Fibroblast of lung (primary cell): ENCODE results near the gene RCAN3. TPM values are rescaled to one million over a fixed set of nuclear protein-coding genes. Genes with fewer than 3 reads are reported as not detected.

Experiments used
- DNase-seq, 2 donors: peaks; one replicate each; pipeline versions ENCODE4 v3.0.0 to v3.0.0-alpha.2; 2010; ENCODE audit warnings: low read depth in 2 of 2
- H2AFZ ChIP-seq: 2 replicates; pipeline ENCODE4 v1.5.1; 2012; ENCODE audit warnings: low read length, control low read depth, inconsistent platforms
- H3K27ac ChIP-seq: 2 replicates; pipeline ENCODE4 v1.5.1; 2011; ENCODE audit warnings: low read length, control low read depth; ENCODE audit not compliant: insufficient read depth
- H3K27me3 ChIP-seq: 2 replicates; pipeline ENCODE4 v1.5.1; 2011; ENCODE audit warnings: mild to moderate bottlenecking, low read length; ENCODE audit not compliant: control insufficient read depth, insufficient read depth
- H3K36me3 ChIP-seq: 2 replicates; pipeline ENCODE4 v1.5.1; 2011; ENCODE audit warnings: low read length; ENCODE audit not compliant: control insufficient read depth, insufficient read depth
- H3K4me1 ChIP-seq: 2 replicates; pipeline ENCODE4 v1.5.1; 2011; ENCODE audit warnings: low read length; ENCODE audit not compliant: control insufficient read depth, insufficient read depth; ENCODE audit errors: extremely low read depth
- H3K4me2 ChIP-seq: 2 replicates; pipeline ENCODE4 v1.5.1; 2011; ENCODE audit warnings: low read length, control low read depth; ENCODE audit not compliant: insufficient read depth; ENCODE audit errors: extremely low read depth
- H3K4me3 ChIP-seq, 4 experiments: fragments of 200-600 bp in 1 of 4; sonication (generic) in 1 of 4; replicated peaks in 1 of 4; 2 replicates each; pipeline ENCODE4 v1.5.1; 2011 to 2016; ENCODE audit warnings: low read length in 4 of 4, low read depth in 3 of 4, mild to moderate bottlenecking in 3 of 4, control low read depth in 2 of 4, inconsistent platforms in 1 of 4, mixed read lengths in 1 of 4; ENCODE audit not compliant: insufficient read depth in 1 of 4; ENCODE audit errors: control extremely low read depth in 1 of 4
- H3K79me2 ChIP-seq: 2 replicates; pipeline ENCODE4 v1.5.1; 2012; ENCODE audit warnings: mild to moderate bottlenecking, low read length, inconsistent platforms; ENCODE audit not compliant: control insufficient read depth, insufficient read depth
- H3K9ac ChIP-seq: 2 replicates; pipeline ENCODE4 v1.5.1; 2011; ENCODE audit warnings: mild to moderate bottlenecking, low read length, control low read depth; ENCODE audit not compliant: insufficient read depth
- H3K9me3 ChIP-seq: 2 replicates; pipeline ENCODE4 v1.5.1; 2012; ENCODE audit warnings: low read depth, low read length; ENCODE audit not compliant: control insufficient read depth, insufficient read depth
- H4K20me1 ChIP-seq: 2 replicates; pipeline ENCODE4 v1.5.1; 2011; ENCODE audit warnings: low read length; ENCODE audit not compliant: control insufficient read depth, insufficient read depth; ENCODE audit errors: extremely low read depth
- EZH2 ChIP-seq: IDR thresholded peaks from 2 replicates; pipeline ENCODE4 v1.5.1; 2012; ENCODE audit warnings: low read length, control low read depth, mild to moderate bottlenecking; ENCODE audit errors: missing control alignments
- polyA plus RNA-seq, 2 donors: library from polyadenylated mRNA; depleted of rRNA in 1 of 2; stranded (reverse) in 1 of 2; unstranded in 1 of 2; fragments of >200 nt; gene quantifications; 2 replicates each; pipeline ENCODE4 v1.2.1, GENCODE V29; 2011 to 2012; ENCODE audit warnings: missing spikeins in 1 of 2
- total RNA-seq: library from RNA; depleted of rRNA; stranded (reverse); fragments of >200 nt; gene quantifications from 2 replicates; pipeline ENCODE4 v1.2.1, GENCODE V29; 2014
- TF ChIP-seq, protein P1 (sequence below), 2 donors: IDR thresholded peaks in 1 of 2; conservative IDR thresholded peaks in 1 of 2; 1 replicate in 1 of 2; 2 replicates in 1 of 2; pipeline ENCODE4 v1.5.1; 2011 to 2012; ENCODE audit warnings: low read length in 2 of 2, control low read depth in 1 of 2, inconsistent platforms in 1 of 2, low read depth in 1 of 2, mild to moderate bottlenecking in 1 of 2

The RCAN3 gene
- total and polyA plus RNA-seq, 2 donors (not counting 1 experiment from before 2014, with no cell fraction given) = 5.0 to 17.3 TPM

DNA sequence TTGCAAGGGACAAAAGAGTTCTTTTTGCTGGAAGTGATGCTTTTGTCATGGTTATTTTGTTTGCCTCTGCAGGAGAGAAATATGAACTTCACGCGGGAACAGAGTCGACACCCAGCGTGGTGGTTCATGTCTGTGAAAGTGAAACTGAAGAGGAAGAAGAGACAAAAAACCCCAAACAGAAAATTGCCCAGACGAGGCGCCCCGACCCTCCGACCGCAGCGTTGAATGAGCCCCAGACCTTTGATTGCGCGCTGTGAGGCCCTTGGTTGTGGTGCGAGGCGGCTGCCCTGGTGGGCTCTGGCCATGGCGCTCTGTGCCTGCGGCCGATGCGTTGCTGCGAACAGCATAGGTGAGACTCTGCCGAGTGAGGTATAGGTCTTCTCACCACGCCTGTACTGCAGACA, 32.4 kb downstream of the RCAN3 start:
- H3K4me1 ChIP-seq = no peaks in the 10 kb centered on the region
- H3K4me3 ChIP-seq = no peak overlapping the region
- no peak for DNase-seq
- H3K79me2 ChIP-seq = no peaks in the 10 kb centered on the region
- H3K27me3 ChIP-seq = no peaks in the 10 kb centered on the region
- H2AFZ ChIP-seq = no peak overlapping the region
- H3K9ac ChIP-seq = no peak overlapping the region
- no peak overlapping the region for H3K4me2 ChIP-seq
- H4K20me1 ChIP-seq = no peaks in the 10 kb centered on the region
- TF ChIP-seq, protein P1, sequence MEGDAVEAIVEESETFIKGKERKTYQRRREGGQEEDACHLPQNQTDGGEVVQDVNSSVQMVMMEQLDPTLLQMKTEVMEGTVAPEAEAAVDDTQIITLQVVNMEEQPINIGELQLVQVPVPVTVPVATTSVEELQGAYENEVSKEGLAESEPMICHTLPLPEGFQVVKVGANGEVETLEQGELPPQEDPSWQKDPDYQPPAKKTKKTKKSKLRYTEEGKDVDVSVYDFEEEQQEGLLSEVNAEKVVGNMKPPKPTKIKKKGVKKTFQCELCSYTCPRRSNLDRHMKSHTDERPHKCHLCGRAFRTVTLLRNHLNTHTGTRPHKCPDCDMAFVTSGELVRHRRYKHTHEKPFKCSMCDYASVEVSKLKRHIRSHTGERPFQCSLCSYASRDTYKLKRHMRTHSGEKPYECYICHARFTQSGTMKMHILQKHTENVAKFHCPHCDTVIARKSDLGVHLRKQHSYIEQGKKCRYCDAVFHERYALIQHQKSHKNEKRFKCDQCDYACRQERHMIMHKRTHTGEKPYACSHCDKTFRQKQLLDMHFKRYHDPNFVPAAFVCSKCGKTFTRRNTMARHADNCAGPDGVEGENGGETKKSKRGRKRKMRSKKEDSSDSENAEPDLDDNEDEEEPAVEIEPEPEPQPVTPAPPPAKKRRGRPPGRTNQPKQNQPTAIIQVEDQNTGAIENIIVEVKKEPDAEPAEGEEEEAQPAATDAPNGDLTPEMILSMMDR (conservative IDR thresholded peaks at IDR 0.05 in 1 of 2, IDR thresholded peaks at IDR 0.05 in 1 of 2; ENCODE audit: low read depth in 1 of 2, low read length in 2 of 2) = no peak
- TF ChIP-seq EZH2 = no peak
- peaks cover 2% of the 10 kb centered on the region for H3K36me3 ChIP-seq
- no peak overlapping the region for H3K27ac ChIP-seq
- no peaks in the 10 kb centered on the region for H3K9me3 ChIP-seq

DNA sequence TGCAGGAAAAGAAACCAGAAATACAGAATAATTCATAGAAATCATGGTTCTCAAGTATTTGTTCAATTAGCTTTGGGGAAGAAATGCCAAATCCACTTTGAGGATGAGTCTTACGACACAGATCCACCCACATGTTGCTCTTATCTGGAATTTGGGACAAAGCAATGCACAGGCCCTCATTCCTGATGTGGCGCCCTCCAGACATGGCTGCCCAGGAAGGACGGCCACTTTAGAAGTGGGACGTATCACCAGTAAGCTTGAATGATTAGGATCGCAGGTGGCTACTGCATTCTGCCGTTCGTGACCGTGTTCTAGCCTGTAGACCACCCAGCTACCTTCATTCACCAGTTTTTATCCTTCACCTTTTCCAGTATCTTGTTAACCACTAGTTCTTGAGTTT, 33.1 kb downstream of the RCAN3 start:
- Histone ChIP-seq H2AFZ (no peak overlapping the region), H3K4me1 (no peaks in the 10 kb centered on the region), H3K36me3 (peaks cover 2% of the 10 kb centered on the region), H3K4me2 (no peak overlapping the region), H3K9ac (no peak overlapping the region), H3K4me3 (no peak overlapping the region), H3K9me3 (no peaks in the 10 kb centered on the region), H3K79me2 (no peaks in the 10 kb centered on the region), H3K27me3 (no peaks in the 10 kb centered on the region), H3K27ac (no peak overlapping the region), H4K20me1 (no peaks in the 10 kb centered on the region)
- no peak for DNase-seq
- TF ChIP-seq, protein P1 (conservative IDR thresholded peaks at IDR 0.05 in 1 of 2, IDR thresholded peaks at IDR 0.05 in 1 of 2; ENCODE audit: low read depth in 1 of 2, low read length in 2 of 2) = no peak
- no peak for TF ChIP-seq EZH2

DNA sequence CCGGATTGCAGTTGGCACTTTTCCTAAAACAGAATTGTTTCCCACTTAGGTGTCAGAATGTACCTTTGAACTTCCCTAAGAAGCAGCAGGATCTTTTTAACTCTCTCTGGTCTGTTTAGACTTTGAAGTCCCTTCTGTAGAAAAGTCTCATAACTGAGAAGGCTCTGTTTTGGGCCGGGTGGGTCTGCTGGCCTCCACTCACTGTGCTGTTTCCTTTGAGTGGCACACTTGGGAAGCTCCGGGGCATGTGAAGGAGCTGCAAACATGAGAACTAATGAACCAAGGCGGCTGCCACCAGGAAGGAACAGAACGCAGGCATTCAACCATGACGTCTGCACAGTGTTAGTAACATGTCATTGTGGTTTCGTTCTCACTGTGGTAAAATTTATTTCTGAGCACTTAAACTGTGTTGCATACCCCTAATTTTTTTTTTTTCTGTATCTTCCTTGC, 33.8 kb downstream of the RCAN3 start:
- no peak overlapping the region for H3K9ac ChIP-seq
- peaks cover 2% of the 10 kb centered on the region for H3K36me3 ChIP-seq
- H3K27me3 ChIP-seq = no peaks in the 10 kb centered on the region
- H2AFZ ChIP-seq = no peak overlapping the region
- no peak overlapping the region for H3K27ac ChIP-seq
- DNase-seq = peak; percentile 63 to 69
- H3K4me3 ChIP-seq = no peak overlapping the region
- no peaks in the 10 kb centered on the region for H3K9me3 ChIP-seq
- no peaks in the 10 kb centered on the region for H3K79me2 ChIP-seq
- TF ChIP-seq, protein P1 (conservative IDR thresholded peaks at IDR 0.05 in 1 of 2, IDR thresholded peaks at IDR 0.05 in 1 of 2; ENCODE audit: low read depth in 1 of 2, low read length in 2 of 2) = no peak
- no peak overlapping the region for H3K4me2 ChIP-seq
- H4K20me1 ChIP-seq = no peaks in the 10 kb centered on the region
- H3K4me1 ChIP-seq = peaks cover 5% of the 10 kb centered on the region
